Right atrium auricular region (tissue), 2 donors: ENCODE results near the gene FXYD6. TPM values are rescaled to one million over a fixed set of nuclear protein-coding genes. Genes with fewer than 3 reads are reported as not detected.

Experiments
- DNase-seq: peaks from one replicate; pipeline ENCODE4 v3.0.0-alpha.2; 2019; ENCODE audit warnings: low spot score
- H3K27ac ChIP-seq, 2 donors: fragments of 200-600 bp; sonication (generic); 1 replicate in 1 of 2; 2 replicates in 1 of 2; pipeline ENCODE4 v1.5.1; 2016 to 2019
- H3K27me3 ChIP-seq, 2 donors: fragments of 200-600 bp; sonication (generic); one replicate each; pipeline versions ENCODE4 v1.5.1 to v1.6.0; 2017 to 2019
- H3K36me3 ChIP-seq: fragments of 200-600 bp; sonication (generic); one replicate; pipeline ENCODE4 v1.5.1; 2016
- H3K4me1 ChIP-seq, 2 donors: fragments of 200-600 bp; sonication (generic); one replicate each; pipeline versions ENCODE4 v1.5.1 to v1.6.0; 2017 to 2019
- H3K4me3 ChIP-seq, 2 donors: fragments of 200-600 bp; sonication (generic); 1 replicate in 1 of 2; 2 replicates in 1 of 2; pipeline ENCODE4 v1.5.1; 2017 to 2019; ENCODE audit warnings: mild to moderate bottlenecking in 1 of 2, moderate library complexity in 1 of 2
- H3K9me3 ChIP-seq, 2 donors: fragments of 200-600 bp; sonication (generic); one replicate each; pipeline ENCODE4 v1.5.1; 2019
- CTCF ChIP-seq, 2 donors: fragments of 200-600 bp; sonication (generic); IDR thresholded peaks; one replicate each; pipeline ENCODE4 v1.5.1; 2019; ENCODE audit warnings: antibody characterized with exemption in 2 of 2
- total RNA-seq, 2 donors: library from RNA; depleted of rRNA; stranded (reverse); fragments of >200 nt; gene quantifications; one replicate each; pipeline ENCODE4 v1.1.0, GENCODE V29; 2016

Gene FXYD6
- total RNA-seq, 2 donors from 2014 or later = 28.6 to 42.6 TPM

- DNase-seq = no peak
Observed at GRCh38 chr11:117913736-117914397, 37.4 kb upstream of the FXYD6 start.

GRCh38 chr11:117912497-117912896 lies 36.0 kb upstream of the FXYD6 start:
- H3K27me3 ChIP-seq = no peaks in the 10 kb centered on the region
- H3K4me1 ChIP-seq = peaks cover 0 to 2% of the 10 kb centered on the region in 2 donors
- no peaks in the 10 kb centered on the region for H3K9me3 ChIP-seq
- TF ChIP-seq CTCF (IDR thresholded peaks at IDR 0.05) = no peak
- H3K27ac ChIP-seq = no peak overlapping the region
- no peak overlapping the region for H3K4me3 ChIP-seq
- no peak for DNase-seq
- no peaks in the 10 kb centered on the region for H3K36me3 ChIP-seq

More at GRCh38 chr11:117913736-117914397, 37.4 kb upstream of the FXYD6 start:
- Histone ChIP-seq H3K36me3 (no peaks in the 10 kb centered on the region), H3K9me3 (no peaks in the 10 kb centered on the region), H3K4me1 (no peaks in the 10 kb centered on the region), H3K4me3 (no peak overlapping the region), H3K27ac (no peak overlapping the region), H3K27me3 (no peaks in the 10 kb centered on the region)
- no peak for TF ChIP-seq CTCF (IDR thresholded peaks at IDR 0.05)

- no peak for DNase-seq
- TF ChIP-seq CTCF (IDR thresholded peaks at IDR 0.05) = no peak
- no peaks in the 10 kb centered on the region for H3K9me3 ChIP-seq
Observed at GRCh38 chr11:117911694-117912093, 35.2 kb upstream of the FXYD6 start.

GRCh38 chr11:117910941-117911655 lies 34.6 kb upstream of the FXYD6 start:
- H3K27me3 ChIP-seq = no peaks in the 10 kb centered on the region
- no peak for DNase-seq

More at GRCh38 chr11:117911694-117912093, 35.2 kb upstream of the FXYD6 start:
- no peak overlapping the region for H3K27ac ChIP-seq
- peaks cover 0 to 5% of the 10 kb centered on the region in 2 donors for H3K4me1 ChIP-seq
- H3K27me3 ChIP-seq = no peaks in the 10 kb centered on the region
- H3K36me3 ChIP-seq = no peaks in the 10 kb centered on the region
- H3K4me3 ChIP-seq = no peak overlapping the region

GRCh38 chr11:117910525-117910924 lies 34.1 kb upstream of the FXYD6 start:
- no peak overlapping the region for H3K4me3 ChIP-seq
- DNase-seq = no peak

More at GRCh38 chr11:117910941-117911655, 34.6 kb upstream of the FXYD6 start:
- no peak overlapping the region for H3K27ac ChIP-seq
- H3K9me3 ChIP-seq = no peaks in the 10 kb centered on the region
- H3K4me1 ChIP-seq = peaks cover 0 to 5% of the 10 kb centered on the region in 2 donors
- H3K36me3 ChIP-seq = no peaks in the 10 kb centered on the region
- no peak for TF ChIP-seq CTCF (IDR thresholded peaks at IDR 0.05)
- no peak overlapping the region for H3K4me3 ChIP-seq

More at GRCh38 chr11:117910525-117910924, 34.1 kb upstream of the FXYD6 start:
- TF ChIP-seq CTCF (IDR thresholded peaks at IDR 0.05) = no peak
- peaks cover 0 to 5% of the 10 kb centered on the region in 2 donors for H3K4me1 ChIP-seq
- no peaks in the 10 kb centered on the region for H3K36me3 ChIP-seq
- no peaks in the 10 kb centered on the region for H3K9me3 ChIP-seq
- H3K27ac ChIP-seq = no peak overlapping the region
- H3K27me3 ChIP-seq = no peaks in the 10 kb centered on the region
